A549 (cell line): ENCODE results near the gene MMP26. TPM values are rescaled to one million over a fixed set of nuclear protein-coding genes. Genes with fewer than 3 reads are reported as not detected.

ENCODE experiments used
- ATAC-seq, 2 experiments: fragments of 200-7000 bp in 1 of 2; fragments of >200 bp in 1 of 2; cut with Nextera tagmentation in 1 of 2; cut with Tn5 transposase in 1 of 2; 3 replicates each; pipeline versions ENCODE4 v1.8.0 to v1.9.1; 2018 to 2020; ENCODE audit warnings: mild to moderate bottlenecking in 1 of 2, moderate library complexity in 1 of 2
- CTCF ChIA-PET: fragments of 300-600 bp; sonication (Branson Sonifier 250); formaldehyde crosslinking; extraction: SDS; loops from one replicate; lab custom pipeline; 2021; ENCODE audit warnings: antibody characterized with exemption, inconsistent platforms; lab: Yijun Ruan, JAX
- POLR2A ChIA-PET: fragments of 350-600 bp; formaldehyde crosslinking; extraction: SDS; loops from one replicate; lab custom pipeline; 2021; ENCODE audit warnings: antibody characterized with exemption, inconsistent platforms; lab: Yijun Ruan, JAX
- DNase-seq, 2 experiments: peaks; one replicate each; pipeline versions ENCODE4 v3.0.0 to v3.0.0-alpha.2; 2011 to 2016; ENCODE audit warnings: low read depth in 1 of 2, low spot score in 1 of 2
- FAIRE-seq: peaks from 2 replicates; lab custom pipeline; 2011; peaks lifted over from hg19 to GRCh38; lab: Jason Lieb, UNC
- H3K27ac ChIP-seq, 2 experiments: fragments of >200 bp; sonication (Bioruptor Twin); formaldehyde crosslinking; 3 replicates each; pipeline ENCODE4 v1.5.1; 2016 to 2017
- H3K4me1 ChIP-seq: fragments of >200 bp; sonication (Bioruptor Twin); formaldehyde crosslinking; 3 replicates; pipeline ENCODE4 v1.6.1; 2016
- H3K4me2 ChIP-seq: fragments of >200 bp; sonication (Bioruptor Twin); formaldehyde crosslinking; 3 replicates; pipeline ENCODE4 v1.6.1; 2016
- H3K4me3 ChIP-seq: fragments of >200 bp; sonication (Bioruptor Twin); formaldehyde crosslinking; 3 replicates; pipeline ENCODE4 v1.5.1; 2016
- H3K9me3 ChIP-seq: fragments of >200 bp; sonication (Bioruptor Twin); formaldehyde crosslinking; 3 replicates; pipeline ENCODE4 v1.6.1; 2016
- ATOH8 ChIP-seq: fragments of 250-450 bp; sonication (Bioruptor Pico); IDR thresholded peaks from 2 replicates; pipeline ENCODE4 v1.5.0; 2020; ENCODE audit warnings: low read depth, mild to moderate bottlenecking, moderate library complexity
- CEBPB ChIP-seq, 2 experiments: fragments of >200 bp in 1 of 2; sonication (Bioruptor Twin) in 1 of 2; formaldehyde crosslinking in 1 of 2; IDR thresholded peaks; 2 replicates each; pipeline ENCODE4 v1.6.1; 2012 to 2016
- CHD2 ChIP-seq: fragments of 150-350 bp; IDR thresholded peaks from 2 replicates; pipeline ENCODE4 v1.6.1; 2014; ENCODE audit warnings: low read length; ENCODE audit not compliant: partially characterized antibody
- CTCF ChIP-seq: fragments of >200 bp; sonication (Bioruptor Twin); formaldehyde crosslinking; IDR thresholded peaks from 3 replicates; pipeline ENCODE4 v1.5.1; 2016
- EHMT2 ChIP-seq: fragments of 200-600 bp; sonication (generic); IDR thresholded peaks from 2 replicates; pipeline ENCODE4 v1.6.1; 2016; ENCODE audit warnings: antibody characterized with exemption, low read depth, mild to moderate bottlenecking, moderate library complexity
- FOSL2 ChIP-seq, 2 experiments: fragments of 450-650 bp in 1 of 2; fragments of >200 bp in 1 of 2; sonication (Bioruptor Twin) in 1 of 2; formaldehyde crosslinking; IDR thresholded peaks; 2 replicates each; pipeline versions ENCODE4 v1.5.0 to v1.6.1; 2016 to 2020; ENCODE audit warnings: mild to moderate bottlenecking in 1 of 2, moderate library complexity in 1 of 2
- GATA3 ChIP-seq: IDR thresholded peaks from 2 replicates; pipeline ENCODE4 v1.6.1; 2012; ENCODE audit warnings: borderline replicate concordance
- HDAC2 ChIP-seq: fragments of 200-600 bp; sonication (generic); IDR thresholded peaks from 2 replicates; pipeline ENCODE4 v1.6.1; 2016
- HOXA7 ChIP-seq: fragments of 250-450 bp; sonication (Bioruptor Pico); IDR thresholded peaks from 2 replicates; pipeline ENCODE4 v1.5.0; 2020; ENCODE audit warnings: mild to moderate bottlenecking, moderate library complexity
- HOXB13 ChIP-seq: fragments of 250-450 bp; sonication (Bioruptor Pico); IDR thresholded peaks from 2 replicates; pipeline ENCODE4 v1.5.0; 2020; ENCODE audit warnings: low read depth, mild to moderate bottlenecking, moderate library complexity
- MAFK ChIP-seq: fragments of 450-650 bp; IDR thresholded peaks from 2 replicates; pipeline ENCODE4 v1.6.1; 2014; ENCODE audit not compliant: partially characterized antibody
- MAZ ChIP-seq: fragments of 150-350 bp; IDR thresholded peaks from 2 replicates; pipeline ENCODE4 v1.6.1; 2014; ENCODE audit warnings: antibody characterized with exemption, low read depth, low read length, borderline replicate concordance
- MYC ChIP-seq: IDR thresholded peaks from 2 replicates; pipeline ENCODE4 v1.6.1; 2012; ENCODE audit warnings: mild to moderate bottlenecking, inconsistent platforms, low read length, improper control_type of control experiment, borderline replicate concordance
- NFE2L2 ChIP-seq: fragments of 150-350 bp; conservative IDR thresholded peaks from 2 replicates; pipeline ENCODE4 v1.6.1; 2014; ENCODE audit warnings: low read length
- NPAS2 ChIP-seq: fragments of 250-450 bp; sonication (Bioruptor Pico); IDR thresholded peaks from 2 replicates; pipeline ENCODE4 v1.8.0; 2022; ENCODE audit warnings: mild to moderate bottlenecking, moderate library complexity, borderline replicate concordance
- PHF8 ChIP-seq: fragments of 200-600 bp; sonication (generic); IDR thresholded peaks from 2 replicates; pipeline ENCODE4 v1.6.1; 2016; ENCODE audit warnings: low read depth, mild to moderate bottlenecking, antibody characterized with exemption, moderate library complexity, borderline replicate concordance
- RAD21 ChIP-seq, 2 experiments: fragments of >200 bp in 1 of 2; sonication (Bioruptor Twin) in 1 of 2; formaldehyde crosslinking in 1 of 2; IDR thresholded peaks in 1 of 2; conservative IDR thresholded peaks in 1 of 2; 2 replicates in 1 of 2; 3 replicates in 1 of 2; pipeline ENCODE4 v1.6.1; 2012 to 2018; ENCODE audit warnings: inconsistent platforms in 1 of 2
- RARB ChIP-seq: fragments of 250-450 bp; sonication (Bioruptor Pico); IDR thresholded peaks from 2 replicates; pipeline ENCODE4 v1.8.0; 2021; ENCODE audit warnings: mild to moderate bottlenecking, moderate library complexity
- REST ChIP-seq: fragments of 200-600 bp; sonication (generic); IDR thresholded peaks from 2 replicates; pipeline ENCODE4 v1.6.1; 2016; ENCODE audit warnings: antibody characterized with exemption, mild to moderate bottlenecking, moderate library complexity
- SMC3 ChIP-seq: fragments of >200 bp; sonication (Bioruptor Twin); formaldehyde crosslinking; IDR thresholded peaks from 3 replicates; pipeline ENCODE4 v1.6.1; 2018; ENCODE audit warnings: inconsistent platforms
- SREBF2 ChIP-seq: fragments of 450-650 bp; IDR thresholded peaks from 2 replicates; pipeline ENCODE4 v1.6.1; 2014; ENCODE audit warnings: mild to moderate bottlenecking, moderate library complexity
- TP53 ChIP-seq: fragments of 250-450 bp; sonication (Bioruptor Pico); IDR thresholded peaks from 2 replicates; pipeline ENCODE4 v1.5.0; 2021; ENCODE audit warnings: mild to moderate bottlenecking, moderate library complexity
- ZSCAN20 ChIP-seq: fragments of 250-450 bp; sonication (Bioruptor Pico); IDR thresholded peaks from 2 replicates; pipeline ENCODE4 v1.8.0; 2022; ENCODE audit warnings: mild to moderate bottlenecking, moderate library complexity
- WGBS: methylation state at CpG from one replicate; pipeline ENCODE4 v1.1.6; 2017; ENCODE audit errors: missing lambda C conversion rate; 5-methylcytosine and 5-hydroxymethylcytosine counted together
- polyA plus RNA-seq, 4 experiments: library from polyadenylated mRNA; depleted of rRNA in 3 of 4; stranded (reverse); fragments of >200 nt; fragmentation: RNase III in 1 of 4; extraction: RNeasy Plus Mini Kit Qiagen cat#74134 plus additional on column Dnase treatment in 1 of 4; gene quantifications; 2 replicates in 3 of 4; 3 replicates in 1 of 4; pipeline ENCODE4 v1.2.3, GENCODE V29; 2011 to 2017
- TF ChIP-seq, protein P1 (sequence below): fragments of 450-650 bp; IDR thresholded peaks from 2 replicates; pipeline ENCODE4 v1.6.1; 2014; ENCODE audit warnings: antibody characterized with exemption
- TF ChIP-seq, protein P2 (sequence below): IDR thresholded peaks from 2 replicates; pipeline ENCODE4 v1.6.1; 2012
- TF ChIP-seq, protein P3 (sequence below): fragments of >200 bp; sonication (Bioruptor Twin); formaldehyde crosslinking; IDR thresholded peaks from 3 replicates; pipeline ENCODE4 v1.6.1; 2016
- TF ChIP-seq, protein P4 (sequence below): IDR thresholded peaks from 2 replicates; pipeline ENCODE4 v1.6.1; 2012; ENCODE audit warnings: low read depth, borderline replicate concordance

Gene MMP26
- polyA plus RNA-seq, 2 of the 4 experiments (the other 2 are of a cell fraction): not detected

- no peaks in the 10 kb centered on the region; the same call in 2 of the 3 replicates for H3K9me3 ChIP-seq
- DNase-seq (no peak), FAIRE-seq (no peak), ATAC-seq (no peak)
- ChIA-PET POLR2A (no interaction called here), CTCF (no interaction called here)
- H3K4me2 ChIP-seq: no peak overlapping the region
- no peak overlapping the region for H3K27ac ChIP-seq
- TF ChIP-seq MYC: no peak
- TF ChIP-seq NPAS2 (CRISPR knock-in tag): no peak
- no peak for TF ChIP-seq SREBF2
- TF ChIP-seq GATA3: no peak
- TF ChIP-seq MAZ: no peak
- TF ChIP-seq MAFK: no peak
- no peak for TF ChIP-seq NFE2L2
- no peak for TF ChIP-seq RAD21 (conservative IDR thresholded peaks at IDR 0.05 in 1 of 2, IDR thresholded peaks at IDR 0.05 in 1 of 2)
- TF ChIP-seq CTCF: no peak
- no peak for TF ChIP-seq TP53
- TF ChIP-seq EHMT2: no peak
- no peak for TF ChIP-seq HOXB13
- no peak for TF ChIP-seq REST
- TF ChIP-seq, protein P1, sequence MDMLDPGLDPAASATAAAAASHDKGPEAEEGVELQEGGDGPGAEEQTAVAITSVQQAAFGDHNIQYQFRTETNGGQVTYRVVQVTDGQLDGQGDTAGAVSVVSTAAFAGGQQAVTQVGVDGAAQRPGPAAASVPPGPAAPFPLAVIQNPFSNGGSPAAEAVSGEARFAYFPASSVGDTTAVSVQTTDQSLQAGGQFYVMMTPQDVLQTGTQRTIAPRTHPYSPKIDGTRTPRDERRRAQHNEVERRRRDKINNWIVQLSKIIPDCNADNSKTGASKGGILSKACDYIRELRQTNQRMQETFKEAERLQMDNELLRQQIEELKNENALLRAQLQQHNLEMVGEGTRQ: no peak
- no peak for TF ChIP-seq RARB (CRISPR knock-in tag)
- no peak for TF ChIP-seq FOSL2 (IDR thresholded peaks at IDR 0.05)
- TF ChIP-seq FOSL2 (CRISPR knock-in tag; IDR thresholded peaks at IDR 0.05): no peak
- TF ChIP-seq, protein P2, sequence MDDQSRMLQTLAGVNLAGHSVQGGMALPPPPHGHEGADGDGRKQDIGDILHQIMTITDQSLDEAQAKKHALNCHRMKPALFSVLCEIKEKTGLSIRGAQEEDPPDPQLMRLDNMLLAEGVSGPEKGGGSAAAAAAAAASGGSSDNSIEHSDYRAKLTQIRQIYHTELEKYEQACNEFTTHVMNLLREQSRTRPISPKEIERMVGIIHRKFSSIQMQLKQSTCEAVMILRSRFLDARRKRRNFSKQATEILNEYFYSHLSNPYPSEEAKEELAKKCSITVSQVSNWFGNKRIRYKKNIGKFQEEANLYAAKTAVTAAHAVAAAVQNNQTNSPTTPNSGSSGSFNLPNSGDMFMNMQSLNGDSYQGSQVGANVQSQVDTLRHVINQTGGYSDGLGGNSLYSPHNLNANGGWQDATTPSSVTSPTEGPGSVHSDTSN: no peak
- TF ChIP-seq SMC3: no peak
- TF ChIP-seq HOXA7 (CRISPR knock-in tag): no peak
- TF ChIP-seq CEBPB (IDR thresholded peaks at IDR 0.05): no peak
- no peaks in the 10 kb centered on the region for H3K4me1 ChIP-seq
- no peak overlapping the region for H3K4me3 ChIP-seq
- 1% methylated on average over 3 of the region's 3 CpGs for WGBS
Observed at GRCh38 chr11:4664786-4665185, 39.8 kb upstream of the MMP26 start.

GRCh38 chr11:4665424-4665823, 39.2 kb upstream of the MMP26 start:
- ATAC-seq: no peak
- POLR2A ChIA-PET: no interaction called here
- no peak for DNase-seq
- CTCF ChIA-PET: no interaction called here
- no peaks in the 10 kb centered on the region for H3K4me1 ChIP-seq
- WGBS: 1% methylated on average over 2 of the region's 2 CpGs
- H3K4me2 ChIP-seq: no peak overlapping the region
- no peak overlapping the region for H3K27ac ChIP-seq
- no peak overlapping the region for H3K4me3 ChIP-seq
- FAIRE-seq: no peak
- no peaks in the 10 kb centered on the region; the same call in 2 of the 3 replicates for H3K9me3 ChIP-seq
- TF ChIP-seq PHF8: no peak
- TF ChIP-seq HDAC2: no peak
- TF ChIP-seq MAZ: no peak
- no peak for TF ChIP-seq SREBF2
- TF ChIP-seq CHD2: no peak
- no peak for TF ChIP-seq ZSCAN20 (CRISPR knock-in tag)
- no peak for TF ChIP-seq NFE2L2
- TF ChIP-seq, protein P3, sequence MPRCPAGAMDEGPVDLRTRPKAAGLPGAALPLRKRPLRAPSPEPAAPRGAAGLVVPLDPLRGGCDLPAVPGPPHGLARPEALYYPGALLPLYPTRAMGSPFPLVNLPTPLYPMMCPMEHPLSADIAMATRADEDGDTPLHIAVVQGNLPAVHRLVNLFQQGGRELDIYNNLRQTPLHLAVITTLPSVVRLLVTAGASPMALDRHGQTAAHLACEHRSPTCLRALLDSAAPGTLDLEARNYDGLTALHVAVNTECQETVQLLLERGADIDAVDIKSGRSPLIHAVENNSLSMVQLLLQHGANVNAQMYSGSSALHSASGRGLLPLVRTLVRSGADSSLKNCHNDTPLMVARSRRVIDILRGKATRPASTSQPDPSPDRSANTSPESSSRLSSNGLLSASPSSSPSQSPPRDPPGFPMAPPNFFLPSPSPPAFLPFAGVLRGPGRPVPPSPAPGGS: no peak
- TF ChIP-seq ATOH8 (CRISPR knock-in tag): no peak
- TF ChIP-seq, protein P4, sequence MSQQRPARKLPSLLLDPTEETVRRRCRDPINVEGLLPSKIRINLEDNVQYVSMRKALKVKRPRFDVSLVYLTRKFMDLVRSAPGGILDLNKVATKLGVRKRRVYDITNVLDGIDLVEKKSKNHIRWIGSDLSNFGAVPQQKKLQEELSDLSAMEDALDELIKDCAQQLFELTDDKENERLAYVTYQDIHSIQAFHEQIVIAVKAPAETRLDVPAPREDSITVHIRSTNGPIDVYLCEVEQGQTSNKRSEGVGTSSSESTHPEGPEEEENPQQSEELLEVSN: no peak
